DMS53 (cell line): ENCODE measurements around the gene GOLGA2.

Experiments
- DNase-seq: peaks from one replicate; lab custom pipeline; 2025; lab: John Stamatoyannopoulos, UW

GOLGA2 gene, protein sequence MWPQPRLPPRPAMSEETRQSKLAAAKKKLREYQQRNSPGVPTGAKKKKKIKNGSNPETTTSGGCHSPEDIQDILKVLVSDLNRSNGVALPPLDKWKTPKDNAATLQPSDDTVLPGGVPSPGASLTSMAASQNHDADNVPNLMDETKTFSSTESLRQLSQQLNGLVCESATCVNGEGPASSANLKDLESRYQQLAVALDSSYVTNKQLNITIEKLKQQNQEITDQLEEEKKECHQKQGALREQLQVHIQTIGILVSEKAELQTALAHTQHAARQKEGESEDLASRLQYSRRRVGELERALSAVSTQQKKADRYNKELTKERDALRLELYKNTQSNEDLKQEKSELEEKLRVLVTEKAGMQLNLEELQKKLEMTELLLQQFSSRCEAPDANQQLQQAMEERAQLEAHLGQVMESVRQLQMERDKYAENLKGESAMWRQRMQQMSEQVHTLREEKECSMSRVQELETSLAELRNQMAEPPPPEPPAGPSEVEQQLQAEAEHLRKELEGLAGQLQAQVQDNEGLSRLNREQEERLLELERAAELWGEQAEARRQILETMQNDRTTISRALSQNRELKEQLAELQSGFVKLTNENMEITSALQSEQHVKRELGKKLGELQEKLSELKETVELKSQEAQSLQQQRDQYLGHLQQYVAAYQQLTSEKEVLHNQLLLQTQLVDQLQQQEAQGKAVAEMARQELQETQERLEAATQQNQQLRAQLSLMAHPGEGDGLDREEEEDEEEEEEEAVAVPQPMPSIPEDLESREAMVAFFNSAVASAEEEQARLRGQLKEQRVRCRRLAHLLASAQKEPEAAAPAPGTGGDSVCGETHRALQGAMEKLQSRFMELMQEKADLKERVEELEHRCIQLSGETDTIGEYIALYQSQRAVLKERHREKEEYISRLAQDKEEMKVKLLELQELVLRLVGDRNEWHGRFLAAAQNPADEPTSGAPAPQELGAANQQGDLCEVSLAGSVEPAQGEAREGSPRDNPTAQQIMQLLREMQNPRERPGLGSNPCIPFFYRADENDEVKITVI

DNA sequence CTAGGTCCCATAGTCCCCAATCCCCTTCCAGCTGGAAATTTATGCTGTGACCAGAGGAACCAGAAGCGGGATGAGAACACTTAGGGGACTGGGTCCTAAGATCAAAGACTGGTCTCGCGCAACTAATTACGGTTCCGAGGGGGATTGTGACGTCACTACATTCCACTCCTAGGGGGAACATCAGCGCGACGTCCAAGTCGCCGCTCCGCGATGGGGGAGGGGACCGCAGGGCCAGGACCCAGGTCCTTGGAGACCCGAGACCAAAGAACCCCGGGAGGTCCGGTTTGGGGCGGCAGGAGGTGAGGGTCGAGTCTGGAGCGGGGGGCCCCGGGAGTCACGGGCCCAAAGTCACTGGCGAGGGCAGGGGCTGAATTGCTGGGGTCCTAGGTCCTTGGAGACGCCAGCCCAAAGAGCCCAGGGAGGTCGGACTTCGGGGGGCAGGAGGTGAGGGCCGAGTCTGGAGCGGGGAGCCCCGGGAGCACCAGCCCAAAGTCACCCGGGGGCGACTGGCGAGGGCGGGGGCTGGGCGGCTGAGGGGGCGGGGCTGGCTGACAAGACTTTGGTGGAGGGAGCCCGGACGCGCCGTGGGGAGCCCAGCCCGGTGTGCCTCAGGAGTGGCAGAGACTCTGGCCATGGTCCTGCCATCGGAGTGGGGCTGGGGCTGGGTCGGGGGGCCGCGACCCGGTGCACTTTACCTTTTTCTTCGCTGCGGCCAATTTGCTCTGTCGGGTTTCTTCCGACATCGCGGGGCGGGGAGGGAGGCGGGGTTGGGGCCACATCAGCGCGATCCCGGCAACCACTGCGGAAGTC is at the start of gene GOLGA2:
TSS of gene GOLGA2 (minus strand) at position 810 of the 810 bp plus-strand sequence. CDS start at position 779, 31 bp downstream.
- peak; percentile 37 for DNase-seq

DNA sequence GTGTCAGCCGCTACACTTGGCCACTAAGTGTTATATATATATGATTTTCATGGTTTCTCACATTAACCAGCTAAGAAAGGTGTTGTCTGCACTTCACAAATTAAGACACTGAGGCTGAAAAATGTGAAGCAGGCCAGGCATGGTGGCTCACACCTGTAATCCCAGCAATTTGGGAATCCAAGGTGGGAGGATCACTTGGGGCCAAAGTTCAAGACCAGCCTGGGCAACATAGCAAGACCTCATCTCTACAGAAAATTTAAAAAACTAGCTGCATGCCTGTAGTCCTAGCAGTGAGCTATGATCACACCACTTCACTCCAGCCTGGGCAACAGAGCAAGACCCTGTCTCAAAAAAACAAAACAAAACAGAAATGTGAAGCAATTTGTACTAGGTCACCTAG is 48.6 kb upstream of the GOLGA2 start:
- DNase-seq = no peak

DNA sequence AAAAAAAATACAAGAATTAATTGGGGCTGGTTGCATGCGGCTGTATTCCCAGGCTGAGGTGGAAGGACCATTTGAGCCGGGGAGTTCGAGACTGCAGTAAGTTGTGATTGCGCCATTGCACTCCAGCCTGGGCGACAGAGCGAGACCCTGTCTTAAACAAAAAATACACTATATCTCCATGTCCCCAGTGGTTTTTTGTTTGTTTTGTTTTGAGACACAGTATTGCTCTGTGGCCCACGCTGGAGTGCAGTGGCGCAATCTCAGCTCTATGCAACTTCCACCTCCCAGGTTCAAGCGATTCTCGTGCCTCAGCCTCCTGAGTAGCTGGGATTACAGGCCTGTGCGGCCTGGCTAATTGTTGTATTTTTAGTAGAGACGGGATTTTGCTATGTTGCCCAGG is 48.0 kb upstream of the GOLGA2 start:
- no peak for DNase-seq

DNA sequence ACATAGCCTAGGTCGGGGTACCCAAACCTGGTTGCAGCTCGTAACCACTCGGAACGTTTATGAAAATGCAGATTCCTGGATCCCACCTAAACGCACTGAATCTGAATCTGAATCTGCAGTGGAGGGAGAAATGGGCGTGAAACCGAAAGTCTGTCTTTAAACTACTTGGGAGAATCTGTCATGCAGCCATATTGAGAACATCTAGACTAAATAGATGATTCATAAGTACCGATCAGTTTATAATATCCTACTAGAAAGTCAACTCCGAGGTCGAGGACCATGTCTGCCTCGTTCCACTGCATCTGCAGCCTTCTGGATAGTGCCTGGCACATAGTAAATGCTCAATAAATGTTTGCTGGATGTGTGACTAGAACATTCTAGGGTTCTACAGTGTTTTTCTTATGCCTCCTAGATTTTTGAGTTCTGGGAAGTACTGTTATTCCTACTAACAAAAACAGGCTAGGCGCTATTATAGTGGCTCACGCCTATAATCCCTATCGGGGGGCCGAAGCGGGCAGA is 47.5 kb upstream of the GOLGA2 start:
- no peak for DNase-seq

DNA sequence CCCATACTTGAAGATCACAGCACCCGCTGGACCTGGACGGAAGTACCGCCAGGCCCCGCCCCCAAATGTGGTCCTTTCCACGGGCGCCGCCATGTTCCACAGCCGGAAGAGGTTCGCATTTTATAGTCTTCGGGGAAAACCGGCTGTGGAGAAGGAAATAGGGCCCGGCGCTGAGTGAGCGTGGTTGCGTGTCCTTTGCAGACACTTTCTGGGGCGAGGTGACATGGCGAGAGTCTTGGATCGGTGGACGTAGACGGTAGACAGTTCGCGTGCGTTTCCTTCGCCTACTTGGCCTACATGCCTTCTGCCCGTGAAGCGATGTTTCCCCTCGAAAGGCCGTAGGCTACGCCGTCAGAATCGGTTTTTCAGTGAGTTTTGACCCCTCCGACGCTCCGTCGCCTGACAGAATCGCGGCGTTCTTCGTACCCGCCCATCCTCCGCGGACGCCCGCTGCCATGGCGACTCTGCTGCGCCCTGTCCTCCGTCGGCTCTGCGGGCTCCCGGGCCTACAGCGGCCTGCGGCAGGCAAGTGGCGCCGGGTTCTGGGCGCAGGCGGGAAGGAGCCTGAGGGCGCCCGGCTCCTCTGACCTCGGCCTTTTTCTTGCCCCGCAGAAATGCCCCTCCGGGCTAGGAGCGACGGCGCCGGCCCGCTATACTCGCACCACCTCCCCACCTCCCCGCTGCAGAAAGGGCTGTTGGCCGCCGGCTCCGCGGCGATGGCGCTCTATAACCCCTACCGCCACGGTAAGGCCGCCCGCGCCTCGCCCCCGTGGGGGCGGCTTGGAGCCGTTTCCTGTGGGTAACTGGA is 46.8 kb upstream of the GOLGA2 start, which contains the start of the genes COQ4 and TRUB2:
TSS of gene COQ4 (plus strand) at position 436 of the 808 bp plus-strand sequence. CDS start at position 456, 20 bp downstream.
TSS of gene TRUB2 (minus strand) at position 44 of the 808 bp plus-strand sequence. CDS start at position 5, 39 bp downstream.
- DNase-seq = peak; percentile 98

DNA sequence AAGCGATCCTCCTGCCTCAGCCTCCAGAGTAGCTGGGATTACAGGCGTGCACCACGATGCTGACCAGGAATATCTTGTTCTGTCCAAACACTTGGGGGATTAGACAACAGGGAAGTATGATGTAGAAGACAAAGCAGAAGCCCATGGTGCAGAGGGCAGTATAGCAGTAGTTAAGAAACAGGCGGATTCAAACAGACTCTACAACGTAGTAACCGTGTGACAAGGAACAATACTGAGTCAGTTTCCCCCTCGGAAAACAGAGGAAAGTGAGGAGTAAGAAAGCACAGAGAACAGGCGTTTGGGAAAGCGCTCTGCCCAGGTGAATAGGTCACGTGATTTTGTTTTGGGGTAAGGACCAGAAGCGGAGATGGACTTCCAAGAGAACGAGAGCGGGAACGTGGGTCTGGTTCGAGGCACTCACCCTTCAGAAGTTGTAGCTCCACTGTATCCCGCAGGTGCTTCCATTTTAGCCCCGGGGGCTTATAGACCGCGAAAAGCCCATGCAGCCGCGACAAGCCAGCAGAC is 46.1 kb upstream of the GOLGA2 start:
- DNase-seq = no peak

DNA sequence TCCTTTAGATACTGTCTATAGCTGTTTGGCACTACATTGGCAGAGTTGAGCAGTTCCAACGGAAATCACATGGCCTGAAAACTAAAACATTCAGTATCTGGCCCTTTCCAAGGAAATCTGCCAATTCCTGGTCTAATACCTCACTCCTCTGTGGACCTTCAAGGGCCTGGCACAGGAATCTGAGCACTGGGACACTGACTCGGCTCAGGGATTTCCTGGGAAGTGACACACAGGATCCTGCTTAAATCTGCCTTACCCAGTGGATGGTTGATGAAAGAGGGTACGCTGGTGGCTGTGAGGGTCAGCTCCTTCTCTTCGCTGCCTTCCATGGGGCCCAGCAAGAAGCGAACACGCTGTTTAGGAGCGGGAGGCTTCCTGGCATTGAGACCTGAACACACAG is 45.5 kb upstream of the GOLGA2 start:
- DNase-seq = no peak

DNA sequence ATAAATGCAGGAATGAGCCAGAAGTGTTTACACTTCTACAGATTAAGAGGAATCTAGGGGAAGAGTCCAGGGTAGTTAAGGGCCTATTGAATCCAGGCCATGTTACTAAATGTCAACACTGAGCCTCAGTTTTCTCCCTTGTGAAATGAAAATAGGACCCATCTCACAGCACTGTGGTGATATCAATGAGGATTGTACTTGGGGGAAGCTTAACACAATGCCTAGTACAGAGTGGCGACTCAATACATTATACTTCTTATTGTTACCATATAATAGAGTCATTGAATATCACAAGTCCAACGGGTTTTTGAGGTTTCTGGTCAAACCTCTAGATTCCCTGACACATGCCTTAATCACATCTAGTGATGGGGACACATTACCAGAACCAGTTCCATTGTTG is 41.8 kb upstream of the GOLGA2 start:
- DNase-seq = no peak

DNA sequence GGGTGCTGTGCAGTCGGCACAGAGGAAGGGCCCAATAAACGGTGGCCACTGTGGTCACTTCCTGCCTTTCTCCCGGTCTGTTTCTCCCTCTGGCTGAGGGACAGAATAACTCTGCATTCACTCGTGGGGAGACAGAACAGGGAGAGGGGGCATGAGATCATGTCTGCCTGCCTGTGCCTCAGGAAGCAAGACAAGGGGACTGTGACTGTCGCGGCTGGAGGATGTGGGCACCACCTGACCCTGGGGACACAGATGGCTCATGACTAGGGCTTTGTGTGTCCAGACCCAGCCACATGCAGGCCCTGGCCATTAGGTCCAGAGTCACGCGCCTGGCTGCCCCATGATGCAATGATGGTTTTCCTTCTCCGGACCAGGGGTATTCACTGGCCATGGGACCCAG is 40.6 kb upstream of the GOLGA2 start:
- no peak for DNase-seq

DNA sequence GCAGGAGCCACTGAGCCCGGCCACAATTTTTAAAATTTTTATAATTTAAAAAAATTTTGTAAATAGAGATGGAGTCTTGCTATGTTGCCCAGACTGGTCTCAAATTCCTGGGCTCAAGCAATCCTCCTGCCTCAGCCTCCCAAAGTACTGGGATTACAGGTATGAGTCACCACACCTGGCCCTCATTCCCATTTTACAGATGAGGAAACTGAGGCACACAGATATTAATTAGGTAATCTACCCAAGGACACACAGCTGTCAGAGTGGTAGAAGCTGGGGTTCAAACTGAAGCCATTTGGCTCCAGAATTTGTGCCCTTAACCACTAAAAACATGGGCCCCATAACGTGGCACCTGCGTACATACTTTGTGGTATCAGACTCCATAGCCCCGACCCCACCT is 38.9 kb upstream of the GOLGA2 start:
- no peak for DNase-seq

DNA sequence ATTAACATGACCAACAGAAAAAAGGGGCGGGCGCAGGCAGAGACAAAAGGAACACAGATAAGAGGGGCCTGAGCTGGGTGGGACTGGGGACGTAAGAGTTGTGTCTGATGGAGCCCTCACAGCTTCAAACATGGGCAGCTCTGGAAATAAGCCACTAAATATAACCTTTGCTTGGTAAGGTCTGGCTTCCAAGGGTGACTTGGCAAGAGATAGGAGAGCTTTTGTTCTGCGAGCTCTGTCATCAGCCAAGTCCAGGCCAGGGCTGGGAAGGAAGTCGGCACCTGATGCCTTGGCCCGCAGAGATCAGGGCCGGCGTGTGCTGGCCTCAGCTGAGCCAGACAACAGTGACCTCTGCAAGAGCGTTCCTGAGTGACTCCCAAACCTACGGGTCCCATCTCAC is 34.7 kb upstream of the GOLGA2 start:
- DNase-seq = no peak

DNA sequence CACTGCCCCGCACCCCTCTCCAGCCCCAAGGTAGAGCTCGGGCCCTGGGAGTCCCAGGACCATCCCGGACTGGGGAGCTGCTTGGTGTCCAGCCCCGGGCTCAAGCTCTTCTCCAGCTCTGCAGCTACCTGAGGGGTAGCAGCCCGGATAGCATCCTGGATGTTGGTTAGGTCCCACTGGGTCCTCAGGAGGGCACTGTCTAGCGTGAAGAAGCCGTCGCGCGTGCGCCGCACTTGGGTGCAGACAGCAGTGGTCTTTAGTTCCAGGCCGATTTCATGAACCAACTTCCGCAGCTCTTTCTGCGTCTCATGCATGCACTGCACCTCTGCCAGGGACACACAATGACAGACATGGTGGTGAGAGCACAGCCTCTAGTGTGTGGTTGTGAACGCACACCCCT is 33.7 kb upstream of the GOLGA2 start:
- DNase-seq = no peak

DNA sequence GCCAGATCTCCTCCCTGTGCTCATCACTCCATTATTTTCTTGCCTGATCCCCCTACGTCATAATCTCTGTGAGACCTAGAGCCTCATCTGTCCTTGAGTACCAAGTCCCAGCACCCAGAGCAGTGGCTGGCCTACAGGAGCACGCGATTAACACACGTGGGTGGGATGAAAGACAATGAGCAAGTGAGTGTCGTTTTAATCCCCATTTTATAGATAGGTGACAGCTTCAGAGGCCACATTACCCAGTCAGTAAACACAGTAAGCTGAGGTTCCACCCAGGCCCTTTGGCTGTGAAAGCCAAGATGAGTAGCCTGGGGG is 29.1 kb upstream of the GOLGA2 start:
- DNase-seq = no peak

DNA sequence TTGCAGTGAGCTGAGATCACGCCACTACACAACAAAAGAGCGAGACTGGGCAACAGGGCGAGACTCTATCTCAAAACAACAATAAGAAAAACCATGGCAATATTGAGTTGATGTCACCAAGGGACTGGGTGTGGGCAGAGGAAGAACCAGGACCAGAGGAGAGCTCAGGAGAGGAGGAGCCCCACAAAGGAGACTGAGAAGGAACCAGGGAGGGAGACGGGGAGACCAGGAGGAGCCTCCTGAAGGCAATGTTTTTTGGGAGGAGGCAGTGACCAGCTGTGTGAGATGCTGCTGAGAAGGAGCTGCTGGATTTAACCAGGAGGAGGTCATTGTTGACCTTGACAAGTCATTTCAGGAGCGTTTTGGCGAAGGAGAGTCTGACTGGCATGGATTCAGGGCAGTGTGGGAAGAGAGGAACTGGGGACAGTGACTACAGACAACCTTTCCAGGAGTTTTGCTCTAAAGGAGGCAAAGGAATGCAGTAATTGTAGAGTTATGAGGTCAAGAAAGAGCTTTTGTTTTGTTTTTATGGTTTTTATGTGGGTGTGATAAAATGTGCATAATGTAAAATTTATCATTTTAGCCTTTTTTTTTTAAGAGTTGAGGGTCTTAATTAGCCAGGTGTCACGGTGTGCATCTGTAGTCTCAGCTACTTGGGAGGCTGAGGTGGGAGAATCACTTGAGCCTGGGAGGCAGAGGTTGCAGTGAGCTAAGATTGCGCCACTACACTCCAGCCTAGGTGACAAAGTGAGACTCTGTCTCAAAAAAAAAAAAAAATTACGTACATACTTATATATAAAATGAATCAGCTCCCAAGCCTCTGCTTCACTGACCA is 28.5 kb upstream of the GOLGA2 start:
- DNase-seq = no peak

DNA sequence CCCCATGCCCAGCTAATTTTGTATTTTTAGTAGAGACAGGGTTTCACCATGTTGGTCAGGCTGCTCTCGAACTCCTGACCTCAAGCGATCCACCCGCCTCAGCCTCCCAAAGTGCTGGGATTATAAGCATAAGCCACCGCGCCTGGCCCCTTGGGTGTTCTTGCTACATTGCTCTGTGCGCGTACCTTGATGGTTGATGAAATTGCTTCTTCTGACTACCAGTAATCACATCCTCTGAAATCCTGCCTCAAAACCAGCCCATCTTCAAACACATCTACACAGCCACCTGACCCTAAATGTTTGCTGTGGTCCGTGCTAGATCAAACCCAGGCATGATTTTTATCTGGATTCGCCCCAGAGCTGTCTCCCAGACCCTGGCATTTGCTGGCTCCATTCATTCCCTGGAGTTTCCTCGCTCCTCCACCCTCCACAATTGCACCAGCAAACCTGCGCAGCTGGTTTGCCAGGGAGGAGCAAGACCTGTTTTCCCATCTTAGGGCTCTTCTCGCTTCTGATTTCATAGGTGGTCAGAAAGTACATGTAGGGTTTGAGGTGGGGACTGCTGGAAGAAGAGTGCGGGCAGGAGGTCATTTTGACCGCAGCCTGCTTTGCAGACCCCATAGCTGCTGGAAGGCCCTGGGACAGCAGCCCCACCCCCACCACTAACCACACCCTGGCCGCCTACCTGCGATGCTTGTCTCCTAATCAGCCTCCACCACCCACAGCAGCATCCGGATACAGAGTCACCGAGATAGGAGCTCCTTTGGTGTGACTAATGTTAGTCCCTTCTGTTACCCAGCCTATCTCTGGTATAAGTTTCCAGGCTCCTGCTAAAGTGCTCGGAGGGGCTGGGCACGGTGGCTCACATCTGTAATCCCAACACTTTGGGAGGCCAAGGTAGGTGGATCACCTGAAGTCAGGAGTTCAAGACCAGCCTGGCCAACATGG is 23.0 kb upstream of the GOLGA2 start:
- peak; percentile 29 for DNase-seq

DNA sequence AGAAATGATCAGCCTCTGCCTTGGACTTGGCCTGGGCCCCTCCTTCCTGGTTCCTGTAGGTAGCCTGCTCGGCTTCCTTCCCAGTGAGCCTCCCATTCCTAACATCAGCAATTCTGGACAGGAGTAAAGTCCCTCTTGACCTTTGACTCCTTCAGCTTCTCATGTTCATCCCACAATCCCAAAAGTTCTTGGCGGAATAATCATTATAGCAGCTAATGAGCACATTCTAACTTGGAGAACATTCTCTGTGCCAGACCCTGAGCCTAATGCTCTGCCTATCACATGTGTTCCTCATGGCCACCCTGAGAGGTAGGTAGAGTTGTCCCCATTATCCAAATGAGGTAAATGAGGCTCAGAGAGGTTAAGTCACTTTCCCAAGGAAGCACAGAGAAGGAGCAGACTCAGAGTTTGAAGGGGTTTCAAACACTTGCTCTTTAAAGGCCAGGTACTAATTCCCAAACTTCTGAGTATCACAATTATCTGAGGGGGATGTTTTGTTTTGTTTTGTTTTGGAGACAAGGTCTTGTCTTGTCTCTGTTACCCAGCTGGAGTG is 21.5 kb upstream of the GOLGA2 start:
- DNase-seq = no peak

DNA sequence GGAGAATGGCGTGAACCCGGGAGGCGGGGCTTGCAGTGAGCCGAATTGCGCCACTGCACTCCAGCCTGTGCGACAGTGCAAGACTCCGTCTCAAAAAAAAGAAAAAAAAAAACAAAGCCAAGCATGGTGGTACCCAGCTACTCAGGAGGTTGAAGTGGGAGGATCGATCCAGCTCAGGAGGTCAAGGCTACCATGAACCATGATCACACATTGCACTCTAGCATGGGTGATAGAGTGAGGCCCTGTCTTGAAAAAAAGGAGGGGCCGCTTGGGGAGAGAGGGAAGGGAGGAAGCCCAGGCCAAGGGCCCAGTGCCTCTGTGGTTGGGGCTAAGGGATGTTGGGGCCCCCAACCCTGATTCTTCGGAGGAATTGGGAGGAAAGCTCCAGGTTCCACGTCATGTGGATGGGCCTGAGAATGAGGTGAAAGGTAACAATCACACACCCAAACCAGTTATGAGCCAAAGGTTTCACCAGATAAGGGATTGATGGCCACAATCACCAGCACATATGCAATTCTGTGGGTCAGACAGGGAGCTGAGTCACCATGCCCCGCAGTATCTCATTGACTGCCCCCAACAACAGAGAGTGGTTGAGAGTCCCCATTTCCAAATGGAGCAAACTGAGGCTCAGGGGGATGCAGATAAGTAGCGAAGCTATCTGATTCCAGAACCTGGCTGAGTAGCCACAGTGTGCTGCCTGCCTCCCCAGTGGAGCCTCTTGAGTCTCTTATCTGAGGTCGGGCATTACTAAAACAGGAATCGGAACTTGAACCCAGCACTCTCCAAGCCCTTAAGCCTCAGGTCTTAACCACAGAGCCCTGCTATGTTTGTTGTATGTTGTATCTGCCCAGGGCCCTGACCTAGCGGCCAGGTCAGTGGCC is 20.8 kb upstream of the GOLGA2 start:
- DNase-seq = no peak
